Measurements from ENCODE around the gene BPIFB1. TPM values are rescaled to one million over a fixed set of nuclear protein-coding genes. Genes with fewer than 3 reads are reported as not detected.

BPIFB1 gene
- total and polyA plus RNA-seq, 2 of the 13 experiments (the other 11 are each of a cell fraction or from before 2014, with no cell fraction given): 0.82 to 4.4 TPM

DNA sequence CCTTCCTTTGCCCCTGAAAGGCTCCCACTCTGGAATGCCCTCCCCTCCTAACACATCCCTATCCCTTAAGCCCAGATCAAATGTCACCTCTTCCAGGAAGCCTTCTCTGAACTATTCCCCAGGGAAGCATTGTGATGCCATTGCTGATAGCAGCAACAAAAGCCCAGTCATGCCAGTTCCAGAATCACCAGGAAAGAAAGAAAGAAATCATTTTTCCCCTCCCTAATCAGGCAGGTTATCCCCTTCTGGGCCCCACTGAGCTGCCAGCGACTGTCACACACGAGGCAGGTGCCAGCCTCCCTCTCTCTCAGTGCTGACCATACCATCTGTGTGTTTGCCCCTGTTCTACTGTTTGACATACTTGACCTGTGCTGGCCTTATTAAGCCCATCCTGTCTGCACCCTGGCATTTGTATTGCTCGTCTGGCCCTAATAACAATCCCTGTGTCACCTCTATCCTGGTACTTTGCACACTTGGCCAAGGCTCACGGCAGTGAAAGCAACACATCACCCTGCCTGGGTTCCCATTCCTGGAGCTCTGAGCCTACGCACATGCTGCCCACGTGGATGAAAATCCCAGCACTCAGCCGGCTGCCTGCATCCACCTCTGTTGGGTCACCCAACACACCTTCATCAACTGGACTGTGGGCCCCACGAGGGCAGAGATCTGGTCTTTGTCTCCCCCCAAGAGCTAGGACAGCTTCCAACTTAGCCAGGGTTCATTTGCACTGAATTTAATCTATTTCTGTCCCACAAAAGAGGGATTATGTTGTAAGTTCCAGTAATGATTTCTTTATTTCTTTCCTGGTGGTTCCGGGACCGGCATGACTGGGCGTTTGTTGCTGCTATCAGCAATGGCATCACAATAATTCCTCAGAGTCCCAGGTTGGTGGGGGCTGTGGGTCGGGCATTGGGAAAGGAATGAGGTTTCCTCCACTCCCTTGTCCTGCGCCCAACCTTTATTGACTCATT, 5.3 kb upstream of the BPIFB1 start (continued):
- TF ChIP-seq, protein P1, sequence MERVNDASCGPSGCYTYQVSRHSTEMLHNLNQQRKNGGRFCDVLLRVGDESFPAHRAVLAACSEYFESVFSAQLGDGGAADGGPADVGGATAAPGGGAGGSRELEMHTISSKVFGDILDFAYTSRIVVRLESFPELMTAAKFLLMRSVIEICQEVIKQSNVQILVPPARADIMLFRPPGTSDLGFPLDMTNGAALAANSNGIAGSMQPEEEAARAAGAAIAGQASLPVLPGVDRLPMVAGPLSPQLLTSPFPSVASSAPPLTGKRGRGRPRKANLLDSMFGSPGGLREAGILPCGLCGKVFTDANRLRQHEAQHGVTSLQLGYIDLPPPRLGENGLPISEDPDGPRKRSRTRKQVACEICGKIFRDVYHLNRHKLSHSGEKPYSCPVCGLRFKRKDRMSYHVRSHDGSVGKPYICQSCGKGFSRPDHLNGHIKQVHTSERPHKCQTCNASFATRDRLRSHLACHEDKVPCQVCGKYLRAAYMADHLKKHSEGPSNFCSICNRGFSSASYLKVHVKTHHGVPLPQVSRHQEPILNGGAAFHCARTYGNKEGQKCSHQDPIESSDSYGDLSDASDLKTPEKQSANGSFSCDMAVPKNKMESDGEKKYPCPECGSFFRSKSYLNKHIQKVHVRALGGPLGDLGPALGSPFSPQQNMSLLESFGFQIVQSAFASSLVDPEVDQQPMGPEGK (CRISPR knock-in tag; IDR thresholded peaks at IDR 0.05): peak; percentile 37
- TF ChIP-seq, protein P2, sequence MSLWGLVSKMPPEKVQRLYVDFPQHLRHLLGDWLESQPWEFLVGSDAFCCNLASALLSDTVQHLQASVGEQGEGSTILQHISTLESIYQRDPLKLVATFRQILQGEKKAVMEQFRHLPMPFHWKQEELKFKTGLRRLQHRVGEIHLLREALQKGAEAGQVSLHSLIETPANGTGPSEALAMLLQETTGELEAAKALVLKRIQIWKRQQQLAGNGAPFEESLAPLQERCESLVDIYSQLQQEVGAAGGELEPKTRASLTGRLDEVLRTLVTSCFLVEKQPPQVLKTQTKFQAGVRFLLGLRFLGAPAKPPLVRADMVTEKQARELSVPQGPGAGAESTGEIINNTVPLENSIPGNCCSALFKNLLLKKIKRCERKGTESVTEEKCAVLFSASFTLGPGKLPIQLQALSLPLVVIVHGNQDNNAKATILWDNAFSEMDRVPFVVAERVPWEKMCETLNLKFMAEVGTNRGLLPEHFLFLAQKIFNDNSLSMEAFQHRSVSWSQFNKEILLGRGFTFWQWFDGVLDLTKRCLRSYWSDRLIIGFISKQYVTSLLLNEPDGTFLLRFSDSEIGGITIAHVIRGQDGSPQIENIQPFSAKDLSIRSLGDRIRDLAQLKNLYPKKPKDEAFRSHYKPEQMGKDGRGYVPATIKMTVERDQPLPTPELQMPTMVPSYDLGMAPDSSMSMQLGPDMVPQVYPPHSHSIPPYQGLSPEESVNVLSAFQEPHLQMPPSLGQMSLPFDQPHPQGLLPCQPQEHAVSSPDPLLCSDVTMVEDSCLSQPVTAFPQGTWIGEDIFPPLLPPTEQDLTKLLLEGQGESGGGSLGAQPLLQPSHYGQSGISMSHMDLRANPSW (CRISPR knock-in tag; IDR thresholded peaks at IDR 0.05; ENCODE audit: borderline replicate concordance): peak; percentile 52; the same call in 1 of the 2 replicates
- TF ChIP-seq HOXA3 (CRISPR knock-in tag; IDR thresholded peaks at IDR 0.05): peak; percentile 41; the same call in 1 of the 2 replicates
- peak; percentile 85 for TF ChIP-seq ZBTB7A (CRISPR knock-in tag; IDR thresholded peaks at IDR 0.05)
- no peak for TF ChIP-seq SNAI1 (CRISPR knock-in tag; IDR thresholded peaks at IDR 0.05; ENCODE audit: borderline replicate concordance)
- peak; percentile 66; the same call in 1 of the 2 replicates for TF ChIP-seq NCOR1 (IDR thresholded peaks at IDR 0.05; ENCODE audit: borderline replicate concordance, low read length)
- no peak for TF ChIP-seq ATF1 (CRISPR knock-in tag; IDR thresholded peaks at IDR 0.05)
- TF ChIP-seq, protein P3, sequence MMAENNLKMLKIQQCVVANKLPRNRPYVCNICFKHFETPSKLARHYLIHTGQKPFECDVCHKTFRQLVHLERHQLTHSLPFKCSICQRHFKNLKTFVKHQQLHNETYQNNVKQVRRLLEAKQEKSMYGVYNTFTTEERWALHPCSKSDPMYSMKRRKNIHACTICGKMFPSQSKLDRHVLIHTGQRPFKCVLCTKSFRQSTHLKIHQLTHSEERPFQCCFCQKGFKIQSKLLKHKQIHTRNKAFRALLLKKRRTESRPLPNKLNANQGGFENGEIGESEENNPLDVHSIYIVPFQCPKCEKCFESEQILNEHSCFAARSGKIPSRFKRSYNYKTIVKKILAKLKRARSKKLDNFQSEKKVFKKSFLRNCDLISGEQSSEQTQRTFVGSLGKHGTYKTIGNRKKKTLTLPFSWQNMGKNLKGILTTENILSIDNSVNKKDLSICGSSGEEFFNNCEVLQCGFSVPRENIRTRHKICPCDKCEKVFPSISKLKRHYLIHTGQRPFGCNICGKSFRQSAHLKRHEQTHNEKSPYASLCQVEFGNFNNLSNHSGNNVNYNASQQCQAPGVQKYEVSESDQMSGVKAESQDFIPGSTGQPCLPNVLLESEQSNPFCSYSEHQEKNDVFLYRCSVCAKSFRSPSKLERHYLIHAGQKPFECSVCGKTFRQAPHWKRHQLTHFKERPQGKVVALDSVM (CRISPR knock-in tag; IDR thresholded peaks at IDR 0.05): no peak
- no peak; the same call in 1 of the 2 replicates for TF ChIP-seq ZNF746 (CRISPR knock-in tag; IDR thresholded peaks at IDR 0.05)
- peak; percentile 85; the same call in 1 of the 2 replicates for TF ChIP-seq ZNF792 (CRISPR knock-in tag; IDR thresholded peaks at IDR 0.05)
- TF ChIP-seq PAWR (CRISPR knock-in tag; IDR thresholded peaks at IDR 0.05; ENCODE audit: borderline replicate concordance): no peak
- TF ChIP-seq, protein P4, sequence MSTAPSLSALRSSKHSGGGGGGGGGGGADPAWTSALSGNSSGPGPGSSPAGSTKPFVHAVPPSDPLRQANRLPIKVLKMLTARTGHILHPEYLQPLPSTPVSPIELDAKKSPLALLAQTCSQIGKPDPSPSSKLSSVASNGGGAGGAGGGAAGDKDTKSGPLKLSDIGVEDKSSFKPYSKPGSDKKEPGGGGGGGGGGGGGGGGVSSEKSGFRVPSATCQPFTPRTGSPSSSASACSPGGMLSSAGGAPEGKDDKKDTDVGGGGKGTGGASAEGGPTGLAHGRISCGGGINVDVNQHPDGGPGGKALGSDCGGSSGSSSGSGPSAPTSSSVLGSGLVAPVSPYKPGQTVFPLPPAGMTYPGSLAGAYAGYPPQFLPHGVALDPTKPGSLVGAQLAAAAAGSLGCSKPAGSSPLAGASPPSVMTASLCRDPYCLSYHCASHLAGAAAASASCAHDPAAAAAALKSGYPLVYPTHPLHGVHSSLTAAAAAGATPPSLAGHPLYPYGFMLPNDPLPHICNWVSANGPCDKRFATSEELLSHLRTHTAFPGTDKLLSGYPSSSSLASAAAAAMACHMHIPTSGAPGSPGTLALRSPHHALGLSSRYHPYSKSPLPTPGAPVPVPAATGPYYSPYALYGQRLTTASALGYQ (CRISPR knock-in tag; IDR thresholded peaks at IDR 0.05): no peak
- 0 out of 2 replicates have a peak, but pooled peaks have one; percentile 55 for TF ChIP-seq ZNF83 (CRISPR knock-in tag; IDR thresholded peaks at IDR 0.05; ENCODE audit: borderline replicate concordance)
- peak; percentile 58; the same call in 1 of the 2 replicates for TF ChIP-seq MEIS1 (CRISPR knock-in tag; IDR thresholded peaks at IDR 0.05; ENCODE audit: borderline replicate concordance)
- TF ChIP-seq ZNF484 (CRISPR knock-in tag; IDR thresholded peaks at IDR 0.05; ENCODE audit: borderline replicate concordance, low read depth): no peak

All from HepG2 (cell line).